Measurements from ENCODE around the gene CCDC175. TPM values are rescaled to one million over a fixed set of nuclear protein-coding genes. Genes with fewer than 3 reads are reported as not detected.

CCDC175 gene
- polyA plus RNA-seq, 1 donor, result 1.3 TPM

DNA sequence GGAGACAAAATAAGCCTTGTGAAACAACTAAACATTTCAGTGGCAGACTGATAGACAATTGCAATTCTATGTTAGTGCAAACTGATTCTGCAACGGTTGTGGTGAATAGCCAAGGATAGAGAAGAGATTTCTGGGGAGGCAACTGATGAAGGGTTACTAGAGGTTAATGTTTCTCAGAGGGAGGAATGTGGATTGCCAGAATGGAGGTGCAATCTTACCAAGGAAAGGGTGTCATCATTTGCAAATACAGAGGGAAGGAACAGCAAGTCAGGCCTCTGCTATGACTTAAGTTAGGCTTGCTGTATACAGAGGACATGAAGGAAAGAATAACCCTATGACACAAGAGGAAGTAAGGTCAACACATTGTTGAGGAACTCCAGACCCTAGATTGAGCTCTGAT is 35.8 kb downstream of the CCDC175 start:
- no peak for DNase-seq

DNA sequence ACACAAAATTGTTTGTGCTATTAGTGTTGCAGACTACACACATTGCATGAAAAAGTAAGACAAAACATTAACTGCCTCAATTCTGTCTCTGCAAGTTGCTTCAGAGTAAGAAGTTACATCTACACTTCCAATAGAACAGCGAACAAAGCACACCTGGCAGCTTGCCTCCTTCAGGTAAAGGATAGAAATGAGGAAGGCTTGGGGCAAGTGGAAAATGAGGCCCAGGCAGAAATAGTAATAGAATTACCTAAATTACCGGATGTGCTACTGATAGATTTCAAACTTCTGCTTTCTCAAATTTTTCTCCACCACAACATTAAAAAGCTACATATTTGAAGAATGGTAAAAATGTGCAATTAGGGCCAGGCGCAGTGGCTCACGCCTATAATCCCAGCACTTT is 37.7 kb downstream of the CCDC175 start:
- no peak for DNase-seq

DNA sequence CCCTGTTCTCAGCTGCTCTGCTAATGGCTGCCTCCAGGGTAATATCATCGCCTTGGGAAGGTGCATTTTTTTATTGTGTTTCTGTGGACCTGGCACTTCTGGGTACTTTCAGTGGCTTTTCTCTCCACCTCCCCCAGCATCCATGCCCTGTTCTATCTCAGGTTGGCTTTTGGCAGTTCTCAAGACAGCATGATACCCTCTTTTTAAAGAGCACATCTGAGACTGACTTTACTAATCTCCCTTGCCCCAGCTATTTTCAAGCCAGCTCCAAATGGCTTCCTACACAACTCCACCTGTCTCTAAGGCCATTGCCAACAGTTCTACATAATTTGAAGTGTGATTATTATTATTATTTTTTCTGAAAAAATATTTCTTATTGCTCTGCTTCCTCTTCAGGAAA is 39.1 kb downstream of the CCDC175 start:
- no peak for DNase-seq

DNA sequence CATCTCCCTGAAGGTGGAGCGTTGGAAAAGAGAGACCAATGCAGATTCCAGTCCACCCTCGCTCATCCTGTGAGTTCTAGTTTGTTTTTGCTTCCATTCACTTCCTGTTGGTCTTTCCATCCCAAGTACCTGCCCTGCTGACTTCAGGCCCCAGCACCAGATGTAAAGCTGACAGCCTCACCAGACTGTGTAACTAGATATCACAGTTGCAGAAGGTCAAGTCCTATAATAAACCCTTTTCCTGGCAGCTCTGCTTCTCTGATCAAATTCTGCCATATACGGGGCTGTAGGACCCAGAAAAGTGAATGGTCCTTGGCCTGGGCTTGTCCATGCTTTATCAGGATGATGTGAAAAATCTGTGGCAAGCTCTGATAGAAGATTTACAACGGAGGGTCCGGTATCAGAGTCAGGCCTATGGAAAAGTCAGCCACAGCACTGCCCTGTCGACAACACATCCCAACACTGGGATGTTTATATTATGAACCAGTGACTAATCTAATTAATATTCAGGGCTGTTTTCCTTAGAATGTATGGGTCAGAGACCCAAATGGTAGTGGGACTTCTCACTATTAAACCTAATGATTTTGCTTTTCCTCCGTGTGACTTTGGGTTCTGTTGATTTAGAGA is 42.1 kb downstream of the CCDC175 start:
- peak; percentile 20 for DNase-seq

DNA sequence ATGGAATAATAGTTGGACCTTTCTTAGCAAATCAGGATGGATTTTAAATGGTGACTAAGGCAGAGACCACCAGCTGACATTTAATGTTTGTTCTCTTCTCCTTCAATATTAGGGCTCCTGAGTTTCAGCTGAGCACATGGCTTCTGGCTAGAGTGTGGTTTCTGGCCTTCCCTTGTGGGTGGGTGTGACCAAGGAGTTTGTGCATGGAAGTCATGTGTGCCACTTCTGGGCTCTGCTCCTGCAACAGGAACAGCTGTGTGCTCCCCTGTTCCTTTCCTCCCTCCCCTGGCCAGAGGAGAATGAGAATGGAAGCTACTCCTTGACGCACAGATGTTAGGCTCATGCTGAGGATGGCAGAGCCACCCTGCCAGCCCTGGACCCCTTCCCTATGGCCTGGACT is 44.2 kb downstream of the CCDC175 start:
- DNase-seq, result no peak

DNA sequence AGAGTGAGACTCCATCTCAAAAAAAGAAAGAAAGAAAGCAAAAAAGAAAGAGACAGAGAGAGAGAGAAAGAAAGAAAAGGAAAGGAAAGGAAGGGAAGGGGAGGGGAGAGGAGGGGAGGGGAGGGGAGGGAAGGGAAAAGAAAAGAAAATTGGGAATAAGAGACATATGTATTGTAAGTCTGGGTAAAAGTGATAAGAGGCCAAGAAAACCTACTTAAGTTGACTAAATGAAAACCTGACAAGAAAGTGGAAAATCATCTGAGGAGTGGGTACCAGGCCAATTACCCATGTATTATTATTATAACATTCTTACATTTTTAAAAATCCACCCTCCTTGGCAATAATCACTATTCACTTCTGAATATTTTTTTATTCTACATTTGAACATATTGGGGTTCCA is 46.3 kb downstream of the CCDC175 start:
- no peak for DNase-seq

DNA sequence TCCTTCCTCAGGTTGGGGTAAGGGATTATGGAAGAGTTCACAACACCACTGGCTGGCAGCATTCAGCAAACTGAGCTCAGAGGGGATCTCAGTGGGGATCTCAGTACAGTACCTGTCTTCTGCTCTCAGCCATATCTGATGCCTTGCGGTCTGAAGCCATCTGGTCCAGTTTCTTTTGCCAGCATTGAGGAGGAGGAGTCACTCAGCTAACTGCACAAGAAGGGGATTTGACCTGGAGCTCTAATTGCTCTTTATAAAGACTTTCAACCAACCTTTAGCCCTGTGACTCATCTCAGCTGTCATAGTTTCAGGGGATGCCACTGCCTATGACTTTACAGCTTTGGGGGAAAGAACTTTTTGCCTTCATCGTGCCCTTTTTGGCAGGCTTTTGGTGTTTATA is 47.4 kb downstream of the CCDC175 start:
- DNase-seq, result no peak

DNA sequence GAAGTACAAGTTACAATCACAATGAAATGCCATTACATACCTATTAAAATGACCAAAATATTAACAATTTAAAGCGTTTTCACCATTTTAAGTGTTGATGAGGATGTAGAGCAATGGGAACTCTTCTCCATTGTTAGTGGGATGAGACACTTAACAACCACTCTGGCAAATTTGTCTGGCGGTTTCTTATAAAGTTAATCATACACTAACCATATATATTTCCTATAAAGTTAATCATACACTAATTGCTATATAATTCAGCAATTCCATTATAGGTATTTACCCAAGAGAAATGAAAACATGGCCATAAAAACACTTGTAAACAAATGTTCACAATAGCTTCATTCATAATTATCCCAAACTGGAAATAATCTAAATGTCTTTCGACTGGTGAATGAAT is 56.4 kb downstream of the CCDC175 start:
- no peak for DNase-seq

DNA sequence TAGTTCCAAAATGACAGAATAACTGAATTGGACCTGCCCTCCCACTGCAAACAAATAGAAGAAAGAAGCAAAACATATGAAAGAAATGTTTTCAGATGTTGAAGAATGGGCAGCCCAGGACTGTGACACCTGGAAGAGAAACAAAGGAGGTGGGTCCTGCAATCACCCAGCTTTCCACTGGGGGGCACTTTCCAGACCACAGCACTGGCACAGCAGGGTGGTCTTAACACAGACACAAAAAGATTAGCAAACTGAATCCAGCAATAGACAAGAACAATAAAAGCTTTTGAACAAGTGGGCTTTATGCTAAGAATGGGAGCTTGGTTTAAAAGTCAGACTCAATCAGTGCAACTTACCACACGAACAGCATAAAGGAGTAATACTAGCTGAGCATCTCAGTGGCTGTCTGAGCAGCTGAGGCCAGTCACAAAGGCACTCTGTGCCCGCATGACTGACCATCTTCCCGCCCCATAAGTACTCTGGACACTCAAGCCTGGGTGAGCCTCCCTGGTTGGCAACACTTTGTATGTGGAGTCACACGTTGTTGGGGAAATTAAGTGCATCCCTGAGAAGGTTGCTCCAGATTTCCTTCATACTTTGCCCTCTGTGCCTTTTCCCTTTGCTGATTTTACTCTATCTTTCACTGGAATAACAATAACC is 64.6 kb downstream of the CCDC175 start:
- peak; percentile 25 for DNase-seq

DNA sequence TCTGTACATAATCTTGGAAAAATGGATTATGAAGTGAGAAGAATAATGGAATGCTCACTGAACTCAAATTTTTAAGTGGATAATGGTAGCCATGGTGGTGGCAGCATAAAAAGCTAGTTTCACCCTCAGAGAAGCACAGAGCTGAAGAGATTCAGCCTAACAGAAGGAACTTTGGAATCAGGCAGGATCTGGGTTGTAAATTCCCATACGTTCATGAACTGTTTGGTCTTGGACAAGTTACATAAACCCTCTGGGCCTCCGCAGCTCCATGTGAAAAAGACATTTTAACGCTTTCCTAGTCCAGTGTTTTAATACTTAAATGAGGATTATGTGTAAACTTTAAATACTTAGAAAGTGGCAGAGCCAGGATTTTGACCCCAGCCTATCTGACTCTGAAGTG is 65.6 kb downstream of the CCDC175 start:
- DNase-seq, result peak; percentile 15

DNA sequence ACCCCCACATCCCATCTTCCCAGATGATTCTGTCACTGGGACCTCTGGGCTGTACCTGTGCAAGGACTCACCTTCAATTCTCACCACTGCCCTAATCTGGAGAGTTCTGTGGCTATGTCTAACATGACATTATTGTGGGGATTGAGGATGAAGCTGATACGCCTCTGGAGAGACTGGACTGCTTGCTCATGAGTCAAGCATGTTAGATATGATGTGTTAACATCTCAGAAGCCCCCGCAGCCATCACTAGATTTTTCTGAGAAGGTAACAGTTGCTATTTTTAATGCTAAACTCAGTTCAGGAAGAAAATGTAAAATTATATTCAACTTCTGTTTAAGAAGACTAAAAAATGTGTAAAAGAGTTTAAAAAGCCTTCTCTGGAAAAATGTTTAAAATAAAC is 66.6 kb downstream of the CCDC175 start:
- DNase-seq, result no peak

DNA sequence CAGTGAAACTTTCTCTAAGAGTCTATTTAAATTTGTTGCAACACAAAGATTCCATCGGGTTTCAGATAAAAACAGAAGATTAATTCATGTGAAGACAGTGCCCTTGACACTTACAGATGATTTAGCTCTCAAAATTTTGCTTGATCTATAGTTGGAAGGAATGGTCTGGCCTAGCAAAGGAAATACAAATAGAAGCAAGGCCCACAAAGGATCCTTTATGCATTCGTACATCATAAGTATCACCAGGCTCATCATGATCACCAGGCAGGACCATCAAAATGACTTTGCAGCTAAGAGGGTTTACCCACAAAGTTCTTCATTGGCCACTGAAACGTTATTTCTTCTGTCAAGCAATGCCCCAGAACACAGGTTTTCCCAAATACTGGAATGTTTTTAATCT is 67.5 kb downstream of the CCDC175 start:
- DNase-seq, result no peak

DNA sequence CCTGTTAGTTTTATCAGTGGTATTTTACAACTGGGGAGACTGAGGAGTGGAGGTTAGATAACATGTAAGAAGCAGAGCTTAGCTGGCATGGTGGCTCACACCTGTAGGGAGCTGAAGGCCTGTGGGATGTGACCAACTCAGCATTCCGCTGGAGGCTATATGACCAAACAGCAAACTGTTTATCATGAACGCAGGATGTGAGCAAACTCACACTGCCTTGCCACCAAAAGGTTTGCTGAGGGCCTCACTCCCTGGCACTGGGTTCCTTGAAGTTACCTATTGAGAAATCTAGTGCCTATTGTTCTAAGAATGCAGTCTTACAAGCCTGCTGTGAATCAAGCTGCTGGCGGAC is 68.9 kb downstream of the CCDC175 start:
- DNase-seq, result no peak

DNA sequence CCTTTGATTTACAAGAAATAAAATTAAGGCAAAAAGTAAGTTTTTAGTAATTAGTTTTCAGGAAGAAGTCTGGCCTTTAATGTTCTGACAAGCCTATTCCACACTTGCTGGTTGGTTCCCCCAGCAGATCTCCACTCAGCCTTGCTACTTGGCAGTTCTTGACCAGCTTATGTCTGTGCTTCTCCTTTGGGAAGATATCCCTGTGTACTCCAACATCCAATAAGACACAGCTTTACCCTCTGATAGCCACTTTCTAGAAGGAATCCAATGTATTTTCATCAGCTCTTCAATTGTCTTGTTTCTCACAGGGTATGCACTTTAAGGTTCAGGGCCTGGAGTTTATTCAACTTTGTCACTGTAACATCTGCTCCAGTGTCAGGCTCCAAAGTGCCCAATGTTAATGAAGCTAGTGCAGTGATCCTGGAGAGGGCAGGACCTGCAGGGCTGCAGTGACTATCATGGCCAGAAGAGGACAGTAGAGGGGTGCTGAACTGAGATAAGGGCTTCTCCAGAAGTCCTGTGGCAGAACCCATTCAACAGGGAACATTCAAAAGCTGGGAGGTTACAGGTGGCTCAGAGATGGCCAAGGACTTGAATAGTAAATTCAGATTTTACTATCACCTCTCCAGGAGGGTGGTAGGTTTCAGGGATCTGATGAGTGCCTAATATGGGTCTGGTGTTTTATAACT is 69.4 kb downstream of the CCDC175 start:
- peak; percentile 50 for DNase-seq

DNA sequence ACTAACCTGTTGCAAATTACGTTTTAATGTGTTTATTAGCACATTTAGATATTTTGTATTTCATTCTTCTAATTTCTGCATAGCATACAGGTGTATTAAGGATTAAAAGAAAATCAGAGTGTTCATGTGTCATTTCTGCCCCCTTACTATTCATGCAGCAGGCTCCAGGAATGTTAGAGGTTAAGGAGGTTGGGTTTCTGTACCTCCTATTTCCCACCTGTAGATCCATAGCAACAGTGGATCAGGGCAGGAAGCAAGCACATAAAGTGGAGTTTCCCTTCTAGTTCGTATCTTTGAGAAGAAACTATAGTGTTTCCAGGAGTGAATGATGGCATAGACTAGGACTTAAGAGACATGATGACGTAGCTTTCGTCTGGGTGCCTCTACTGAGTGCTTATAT is 73.4 kb downstream of the CCDC175 start:
- DNase-seq, result no peak

DNA sequence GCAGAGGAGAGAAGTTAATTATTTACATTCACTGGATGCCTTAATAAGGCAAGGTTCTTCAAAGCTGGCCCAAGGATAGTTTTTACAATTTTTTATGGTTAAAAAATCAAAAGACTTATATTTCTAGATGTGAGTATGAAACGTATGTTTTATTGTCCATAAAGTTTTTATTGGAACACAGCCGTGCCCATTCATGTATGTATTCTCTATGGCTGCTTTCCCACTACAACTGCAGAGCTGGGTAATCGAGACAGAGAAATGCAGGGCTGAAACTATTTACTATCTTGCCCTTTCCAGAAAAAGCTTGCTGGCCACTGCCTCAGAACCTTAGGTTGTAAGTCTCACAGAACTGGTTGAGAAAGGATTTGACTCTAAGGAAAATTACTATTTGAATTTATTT is 75.9 kb downstream of the CCDC175 start:
- DNase-seq, result no peak

DNA sequence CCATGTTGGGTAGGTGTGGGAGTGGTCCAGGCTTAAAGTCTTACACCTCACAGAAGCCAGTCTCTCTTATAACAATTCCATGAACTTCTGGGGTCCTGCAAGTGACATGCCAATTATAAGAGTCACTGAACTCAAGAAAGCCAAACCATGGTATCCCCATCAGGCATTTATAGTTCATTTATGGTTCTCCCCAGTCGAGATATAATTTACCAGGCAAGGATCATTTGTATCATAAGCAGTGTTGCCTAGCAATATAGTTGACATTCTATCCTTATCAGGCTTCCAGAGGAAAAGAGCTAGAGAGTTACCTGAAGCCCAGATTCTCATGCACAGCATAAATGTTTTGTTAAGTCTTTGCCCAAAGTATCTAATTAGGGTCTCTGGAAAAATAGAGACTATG is 84.2 kb downstream of the CCDC175 start:
- no peak for DNase-seq

DNA sequence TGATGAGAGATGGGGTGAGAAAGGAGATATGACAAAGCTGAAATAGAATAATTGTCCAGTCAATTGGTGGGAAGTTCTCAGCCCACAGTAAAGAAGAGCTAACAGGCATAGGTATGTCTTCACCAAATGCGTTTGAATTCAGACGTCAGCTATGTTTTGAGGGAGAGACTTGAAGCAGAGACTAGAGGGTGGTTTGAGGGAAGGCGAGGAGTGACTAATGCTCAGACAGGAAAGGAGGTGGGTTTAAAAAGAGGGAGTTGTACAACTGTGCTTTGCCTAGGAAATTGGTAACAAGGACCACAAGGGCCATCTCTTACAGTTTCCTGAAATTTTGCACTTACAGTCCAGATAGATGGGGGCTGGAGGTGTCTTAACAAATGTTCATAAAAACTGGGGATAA is 85.9 kb downstream of the CCDC175 start:
- no peak for DNase-seq

DNA sequence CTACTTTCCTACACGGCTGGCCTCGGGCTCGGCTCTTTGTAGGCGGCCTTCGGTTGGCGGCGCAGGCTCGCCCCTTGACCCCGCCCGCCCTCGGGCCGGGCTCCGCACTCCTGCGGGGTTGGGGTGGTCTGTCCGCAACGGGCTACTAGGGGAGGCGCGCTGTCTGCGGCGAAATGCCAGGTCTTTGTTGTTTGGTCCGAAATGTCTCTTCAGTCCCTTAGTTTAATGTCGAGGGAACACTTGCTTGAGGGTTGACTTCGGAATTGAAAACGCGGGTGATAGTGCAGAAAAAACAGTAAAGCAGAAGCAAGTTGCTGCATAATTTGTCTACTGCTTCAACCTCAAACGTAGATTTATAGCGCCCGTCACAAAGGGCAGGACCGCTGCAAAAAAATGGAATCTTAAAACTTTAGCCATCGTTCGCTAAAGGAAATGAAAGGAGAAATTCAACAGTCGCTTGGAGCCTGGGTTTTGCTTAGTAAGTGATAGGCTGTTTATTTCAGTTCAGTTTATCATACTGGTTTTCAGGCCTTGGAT is 91.9 kb downstream of the CCDC175 start:
- no peak for DNase-seq

DNA sequence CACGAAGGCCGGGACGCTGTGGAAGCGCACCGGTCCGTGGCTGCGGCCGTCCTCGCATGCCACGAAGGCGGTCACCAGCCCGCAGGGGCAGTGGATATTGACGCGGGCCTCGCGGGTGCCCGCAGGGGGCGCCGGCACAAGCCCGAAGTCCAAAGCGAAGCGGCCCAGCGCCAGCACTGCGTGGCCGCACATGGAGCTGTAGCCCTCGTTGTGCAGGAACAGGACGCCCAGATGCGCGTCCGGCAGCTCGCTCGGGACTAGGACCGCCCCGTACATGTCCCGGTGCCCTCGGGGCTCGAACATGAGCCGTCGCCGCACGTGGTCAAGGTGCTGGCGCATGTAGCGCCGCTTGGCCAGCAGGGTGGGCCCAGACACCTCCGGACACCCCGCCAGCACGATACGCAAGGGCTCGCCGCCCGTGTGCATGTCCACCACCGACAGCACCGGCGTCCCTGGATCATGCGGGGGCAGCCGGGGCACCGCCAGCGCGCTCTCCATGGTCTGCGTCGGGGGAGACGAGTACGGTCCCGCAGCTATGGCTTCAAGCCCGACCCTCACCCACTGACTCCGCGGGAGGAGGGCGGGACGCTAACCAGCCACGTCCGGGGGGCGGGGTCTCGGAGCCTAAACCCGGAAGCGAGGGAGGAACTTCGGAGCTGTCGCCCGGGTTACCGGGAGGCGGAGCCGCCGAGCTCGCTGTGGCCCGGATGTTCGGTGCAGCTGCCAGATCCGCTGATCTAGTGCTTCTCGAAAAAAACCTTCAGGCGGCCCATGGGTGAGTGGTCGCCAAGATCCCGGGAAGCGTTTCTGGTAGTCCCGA is 92.6 kb downstream of the CCDC175 start, which contains the start of the genes JKAMP and L3HYPDH:
JKAMP (plus strand) TSS at position 699 of the 820 bp plus-strand sequence; CDS start at position 772, 73 bp downstream.
L3HYPDH (minus strand) TSS at position 590 of the 820 bp plus-strand sequence; CDS start at position 498, 92 bp downstream.
- peak; percentile 97 for DNase-seq

DNA sequence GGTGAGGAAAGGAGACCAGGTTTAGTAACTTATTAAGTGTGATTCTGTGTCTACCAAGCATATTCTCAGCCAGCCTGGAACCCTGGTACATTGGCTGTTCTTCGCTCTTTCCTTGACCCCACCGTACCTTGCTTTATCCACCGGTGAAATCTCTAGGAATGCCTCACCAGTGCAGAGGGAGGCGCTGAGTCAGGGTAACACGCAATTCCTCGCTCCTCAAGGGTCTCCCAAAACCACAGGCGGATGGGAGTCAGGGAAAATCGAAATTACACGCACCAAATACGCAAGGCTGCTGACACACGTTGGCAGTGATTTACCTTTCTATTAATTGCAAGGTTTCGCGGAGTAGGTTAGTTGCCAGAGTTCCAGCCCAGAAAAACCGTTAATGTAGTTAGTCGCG is 93.2 kb downstream of the CCDC175 start:
- peak; percentile 34 for DNase-seq

Measured in left kidney (tissue), 2 donors.